Transverse colon (tissue), 4 donors: Measurements from ENCODE around the gene TMSB4X. TPM values are rescaled to one million over a fixed set of nuclear protein-coding genes. Genes with fewer than 3 reads are reported as not detected.
"Not testable (repeated sequence)": the region's sequence is repeated elsewhere in the genome, so short reads cannot be mapped to it uniquely, and the experiment has no call there.

Experiments
- DNase-seq: peaks from one replicate; pipeline ENCODE4 v3.0.0-alpha.2; 2019
- H3K27ac ChIP-seq, 4 donors: fragments of 200-600 bp; sonication (generic); 2 replicates each; pipeline ENCODE4 v1.5.1; 2016 to 2018; ENCODE audit warnings: inconsistent platforms in 4 of 4
- H3K27me3 ChIP-seq: fragments of 200-600 bp; sonication (generic); 2 replicates; pipeline ENCODE4 v1.5.1; 2017; ENCODE audit warnings: inconsistent platforms
- H3K36me3 ChIP-seq, 4 donors: fragments of 200-600 bp; sonication (generic); 2 replicates each; pipeline ENCODE4 v1.5.1; 2017 to 2019; ENCODE audit warnings: inconsistent platforms in 4 of 4
- H3K4me1 ChIP-seq, 4 donors: fragments of 200-600 bp; sonication (generic); 2 replicates each; pipeline ENCODE4 v1.5.1; 2017 to 2020; ENCODE audit warnings: inconsistent platforms in 4 of 4
- H3K4me3 ChIP-seq, 4 donors: fragments of 200-600 bp; sonication (generic); 1 replicate in 1 of 4; 2 replicates in 3 of 4; pipeline versions ENCODE4 v1.5.1 to v1.6.1; 2017 to 2019; ENCODE audit warnings: inconsistent platforms in 4 of 4
- H3K9me3 ChIP-seq, 2 donors: fragments of 200-600 bp; sonication (generic); 2 replicates each; pipeline ENCODE4 v1.5.1; 2017 to 2019; ENCODE audit warnings: inconsistent platforms in 2 of 2
- EP300 ChIP-seq: sonication (generic); formaldehyde crosslinking; IDR thresholded peaks from one replicate; pipeline ENCODE4 v1.6.1; 2017; ENCODE audit warnings: antibody characterized with exemption, low read depth
- POLR2A ChIP-seq: fragments of 450-650 bp; IDR thresholded peaks from one replicate; pipeline ENCODE4 v1.6.1; 2016; ENCODE audit warnings: antibody characterized with exemption, mild to moderate bottlenecking, moderate library complexity
- POLR2AphosphoS5 ChIP-seq, 3 donors: sonication (generic); formaldehyde crosslinking; IDR thresholded peaks; one replicate each; pipeline ENCODE4 v1.6.1; 2016; ENCODE audit warnings: antibody characterized with exemption in 3 of 3
- WGBS, 2 donors: methylation state at CpG; one replicate each; pipeline ENCODE4 v1.1.5; 2018; ENCODE audit warnings: low coverage in 1 of 2; 5-methylcytosine and 5-hydroxymethylcytosine counted together
- in situ Hi-C, 4 donors: fragments of 200-750 bp; cut with MboI; loops; one replicate each; pipeline versions ENCODE4 v1.15.0 to v1.15.1; 2017; ENCODE audit warnings: low sequenced_read_pairs in 3 of 4, low pct_ligation_motif_present in 1 of 4, low pct_unique_long_range_greater_than_20kb in 1 of 4
- intact Hi-C: fragments of 100-400 bp; cut with DNase I; formaldehyde crosslinking; loops from one replicate; pipeline ENCODE4 v1.15.1; 2023; ENCODE audit warnings: low total_unique reads
- total RNA-seq, 4 donors: library from RNA; depleted of rRNA; stranded (reverse); fragments of >200 nt; gene quantifications; one replicate each; pipeline ENCODE4 v1.1.0, GENCODE V29; 2016
- TF ChIP-seq, protein P1 (sequence below), 5 experiments: fragments of 200-600 bp in 3 of 5; fragments of 450-650 bp in 2 of 5; sonication (generic) in 3 of 5; IDR thresholded peaks; 1 replicate in 2 of 5; 2 replicates in 3 of 5; pipeline ENCODE4 v1.5.1; 2016 to 2017; ENCODE audit warnings: antibody characterized with exemption in 5 of 5, inconsistent platforms in 3 of 5, mild to moderate bottlenecking in 2 of 5, moderate library complexity in 1 of 5

The TMSB4X gene
- total RNA-seq, 4 donors from 2014 or later = 680 to 4,578 (median 2,996) TPM

DNA sequence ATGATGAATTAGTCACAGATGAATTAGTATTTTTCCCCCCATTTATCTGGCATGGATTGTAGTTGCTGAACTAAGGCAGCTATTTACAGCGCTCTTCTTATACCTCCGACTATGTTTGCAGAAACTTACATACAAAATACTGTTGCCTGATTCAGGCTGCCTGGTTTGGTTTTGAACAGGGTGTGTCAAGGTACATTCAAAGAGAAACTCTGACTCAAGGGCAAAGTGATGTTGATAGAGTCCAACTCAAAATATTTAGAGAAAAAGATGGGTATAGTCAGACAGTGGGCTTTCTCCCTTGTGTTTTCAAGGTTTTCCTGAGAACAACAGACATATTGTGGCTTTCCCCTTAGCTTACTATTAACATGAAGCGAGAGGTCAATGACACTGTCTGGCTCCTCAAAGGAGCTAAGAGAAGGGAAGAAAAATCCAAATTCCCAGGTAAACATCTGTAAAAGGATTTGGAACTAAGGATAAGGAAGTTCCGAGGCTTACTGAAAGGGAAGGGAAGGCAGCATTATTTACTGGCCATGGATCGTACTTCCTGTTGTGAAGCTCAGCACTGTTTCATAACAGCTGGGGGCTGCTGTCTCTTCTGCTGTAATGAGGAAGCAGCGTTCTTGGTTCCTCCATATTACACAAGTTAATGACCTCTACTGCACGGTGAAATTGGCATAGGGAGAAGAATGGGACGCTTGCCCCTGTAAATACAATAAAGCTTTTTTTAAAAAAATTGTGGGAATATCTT, 38.6 kb downstream of the TMSB4X start:
- Histone ChIP-seq H3K27me3 (no peaks in the 10 kb centered on the region), H3K4me3 (no peak overlapping the region), H3K4me1 (peaks cover 0 to 16% (median 4%) of the 10 kb centered on the region in 4 donors), H3K27ac (peak overlapping the region; percentile 35 to 81 (median 68)), H3K9me3 (no peaks in the 10 kb centered on the region), H3K36me3 (no peaks in the 10 kb centered on the region)
- in situ Hi-C loops (no loop called here), intact Hi-C loops (loop anchor here (2.0 kb wide), 1 partner anchor 55 kb away; no protein-coding TSS in a partner anchor)
- DNase-seq = peak; percentile 51
- 0 to 37% methylated on average over 1 to 8 of the region's 8 CpGs for WGBS, 2 donors
- TF ChIP-seq POLR2AphosphoS5 (IDR thresholded peaks at IDR 0.05) = peak in 2 of 3 donors; percentile 20 to 33
- TF ChIP-seq EP300 = no peak
- no peak for TF ChIP-seq POLR2A

DNA sequence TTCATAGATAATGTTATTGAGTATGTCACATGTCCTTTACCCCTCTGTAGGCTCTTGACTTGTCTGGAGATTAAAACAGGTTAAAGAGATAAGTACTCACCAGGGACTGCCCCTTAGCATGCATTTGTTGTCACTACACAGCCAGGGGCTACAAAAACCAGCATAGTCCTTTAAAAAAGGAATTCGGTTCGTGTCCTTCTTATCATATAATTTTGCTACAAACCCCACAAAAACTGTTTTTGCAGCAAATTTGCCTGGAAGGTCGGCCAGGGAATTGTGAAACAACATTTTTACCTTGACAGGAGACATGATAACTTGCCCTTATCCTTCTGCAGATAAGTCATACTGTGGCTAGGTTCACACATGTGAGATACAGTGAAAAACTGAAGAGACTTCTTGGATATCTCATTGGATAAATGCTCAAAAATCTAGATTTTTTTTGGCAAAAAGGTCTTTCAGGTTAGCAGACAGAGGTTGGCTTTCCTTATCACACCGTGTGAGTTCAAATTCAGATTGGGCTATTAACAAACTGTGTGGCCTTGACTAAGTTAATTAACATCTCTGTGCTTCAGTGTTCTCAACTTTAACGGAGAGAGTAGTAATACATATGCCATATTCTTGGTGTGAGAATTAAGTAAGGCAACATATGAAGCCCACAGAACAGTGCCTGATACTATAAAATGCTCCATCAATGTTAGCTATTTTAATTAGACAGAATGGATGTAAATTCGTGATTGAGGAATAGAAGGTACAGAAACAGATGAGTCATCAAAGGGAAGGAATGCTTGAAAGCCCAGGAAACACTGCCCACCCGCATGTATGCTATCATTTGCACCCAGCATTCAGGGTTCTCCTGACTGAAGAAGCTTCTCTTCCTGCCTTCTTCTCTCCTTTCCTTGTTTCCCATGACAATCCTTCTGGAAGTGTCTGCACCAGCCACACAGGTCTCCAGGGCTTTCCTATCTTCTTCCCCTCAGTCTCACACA, 39.5 kb downstream of the TMSB4X start:
- intact Hi-C loops = loop anchor here (2.0 kb wide), 1 partner anchor 54 kb away; no protein-coding TSS in a partner anchor
- Histone ChIP-seq H3K9me3 (no peaks in the 10 kb centered on the region), H3K4me3 (no peak overlapping the region), H3K27ac (peak overlapping the region; percentile 35 to 81 (median 68)), H3K36me3 (no peaks in the 10 kb centered on the region), H3K27me3 (no peaks in the 10 kb centered on the region), H3K4me1 (peaks cover 0 to 14% (median 4%) of the 10 kb centered on the region in 4 donors)
- no peak for DNase-seq
- in situ Hi-C loops = no loop called here
- TF ChIP-seq EP300 = no peak
- TF ChIP-seq POLR2AphosphoS5 (IDR thresholded peaks at IDR 0.05) = no peak
- TF ChIP-seq, protein P1, sequence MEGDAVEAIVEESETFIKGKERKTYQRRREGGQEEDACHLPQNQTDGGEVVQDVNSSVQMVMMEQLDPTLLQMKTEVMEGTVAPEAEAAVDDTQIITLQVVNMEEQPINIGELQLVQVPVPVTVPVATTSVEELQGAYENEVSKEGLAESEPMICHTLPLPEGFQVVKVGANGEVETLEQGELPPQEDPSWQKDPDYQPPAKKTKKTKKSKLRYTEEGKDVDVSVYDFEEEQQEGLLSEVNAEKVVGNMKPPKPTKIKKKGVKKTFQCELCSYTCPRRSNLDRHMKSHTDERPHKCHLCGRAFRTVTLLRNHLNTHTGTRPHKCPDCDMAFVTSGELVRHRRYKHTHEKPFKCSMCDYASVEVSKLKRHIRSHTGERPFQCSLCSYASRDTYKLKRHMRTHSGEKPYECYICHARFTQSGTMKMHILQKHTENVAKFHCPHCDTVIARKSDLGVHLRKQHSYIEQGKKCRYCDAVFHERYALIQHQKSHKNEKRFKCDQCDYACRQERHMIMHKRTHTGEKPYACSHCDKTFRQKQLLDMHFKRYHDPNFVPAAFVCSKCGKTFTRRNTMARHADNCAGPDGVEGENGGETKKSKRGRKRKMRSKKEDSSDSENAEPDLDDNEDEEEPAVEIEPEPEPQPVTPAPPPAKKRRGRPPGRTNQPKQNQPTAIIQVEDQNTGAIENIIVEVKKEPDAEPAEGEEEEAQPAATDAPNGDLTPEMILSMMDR (IDR thresholded peaks at IDR 0.05) = no peak
- no peak for TF ChIP-seq POLR2A
- 56 to 80% methylated on average over 1 to 7 of the region's 7 CpGs for WGBS, 2 donors

DNA sequence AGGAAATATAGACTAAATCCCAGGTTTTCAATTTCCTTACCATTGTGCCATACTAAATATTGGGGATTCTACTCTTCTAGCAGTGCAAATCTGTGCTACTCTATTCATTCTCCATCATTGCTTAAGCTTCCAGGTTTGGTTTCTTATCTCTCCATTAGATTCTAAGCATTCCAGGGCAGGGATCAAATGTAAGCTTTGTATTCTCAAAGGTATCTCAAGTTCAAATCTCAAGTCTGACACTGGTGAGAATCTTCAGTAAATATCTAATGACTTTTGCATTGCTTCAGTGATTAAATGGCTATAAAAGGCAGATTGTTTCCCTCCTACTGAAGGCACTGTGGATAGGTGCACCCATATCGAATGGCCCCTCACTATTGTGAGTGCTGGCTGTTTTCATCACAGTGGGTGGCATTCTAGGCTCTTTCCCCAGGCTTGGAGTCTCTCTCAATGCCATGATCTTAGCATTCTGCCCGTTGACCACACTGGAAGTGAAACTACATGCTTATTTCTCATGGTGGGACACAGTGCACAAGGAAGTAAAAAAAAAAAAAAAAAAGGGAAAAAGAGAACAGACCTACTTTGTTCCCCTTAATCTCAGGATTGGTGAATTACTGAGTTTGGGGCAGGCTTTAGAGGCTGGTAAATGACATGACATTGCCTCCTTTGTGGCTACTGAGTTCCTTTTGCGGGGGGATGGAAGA, 40.8 kb downstream of the TMSB4X start:
- Histone ChIP-seq H3K27me3 (no peaks in the 10 kb centered on the region), H3K36me3 (no peaks in the 10 kb centered on the region), H3K9me3 (no peaks in the 10 kb centered on the region), H3K27ac (no peak overlapping the region), H3K4me1 (peaks cover 0 to 14% (median 4%) of the 10 kb centered on the region in 4 donors), H3K4me3 (no peak overlapping the region)
- TF ChIP-seq, protein P1 (IDR thresholded peaks at IDR 0.05) = no peak
- TF ChIP-seq EP300 (no peak), POLR2A (no peak), POLR2AphosphoS5 (IDR thresholded peaks at IDR 0.05) (no peak)
- whole genome bisulfite sequencing, 2 donors = 73 to 100% methylated on average over 1 to 3 of the region's 3 CpGs
- in situ Hi-C loops (no loop called here), intact Hi-C loops (loop anchor here (2.0 kb wide), 1 partner anchor 53 kb away; no protein-coding TSS in a partner anchor)
- DNase-seq = no peak

DNA sequence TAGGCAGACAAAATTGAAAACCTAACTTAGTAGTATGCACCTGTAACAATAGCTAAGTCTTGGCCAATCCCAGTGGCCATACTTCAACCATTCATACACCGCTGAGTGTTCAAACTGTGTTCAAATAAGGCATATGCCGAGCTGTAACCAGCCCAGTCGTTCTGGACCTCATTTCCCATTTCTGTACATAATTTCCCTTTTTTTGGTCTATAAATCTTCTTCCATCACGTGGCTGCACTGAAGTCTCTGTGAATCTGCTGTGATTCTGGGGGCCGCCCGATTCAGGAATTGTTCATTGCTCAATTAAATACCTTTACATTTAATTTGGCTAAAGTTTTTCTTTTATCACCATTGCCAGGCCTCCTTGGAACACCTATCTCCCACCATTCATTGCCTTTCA, 41.8 kb downstream of the TMSB4X start:
- H3K4me1 ChIP-seq = peaks cover 0 to 14% (median 4%) of the 10 kb centered on the region in 4 donors
- H3K36me3 ChIP-seq, H3K27ac ChIP-seq, H3K4me3 ChIP-seq, H3K9me3 ChIP-seq, in situ Hi-C loops, intact Hi-C loops, DNase-seq, H3K27me3 ChIP-seq: not testable (repeated sequence)
- WGBS, 2 donors = 75 to 87% methylated on average over 4 to 6 of the region's 6 CpGs
